ENCODE measurements around the gene LEFTY2.

Gene LEFTY2

DNA sequence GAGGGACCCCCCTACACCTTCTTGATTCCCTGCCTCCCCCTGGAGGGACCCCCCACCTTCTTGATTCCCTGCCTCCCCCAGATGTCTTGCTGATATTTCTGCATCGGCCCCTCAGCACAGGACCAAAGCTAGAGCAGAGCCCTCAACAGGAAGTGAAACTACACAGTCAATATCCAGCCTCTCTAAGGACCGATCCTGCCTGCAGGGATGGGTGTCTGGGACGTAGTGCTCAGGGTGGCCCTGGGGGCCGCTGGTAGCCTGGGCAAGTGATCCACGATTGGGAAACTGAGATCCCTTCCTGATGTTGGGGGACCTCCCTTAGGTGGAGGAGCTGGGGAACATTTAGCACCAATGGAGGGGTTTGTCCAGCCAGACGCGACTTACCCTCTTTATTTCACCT, 3.9 kb upstream of the LEFTY2 start:
- no peak for DNase-seq (ENCODE audit: low read depth in 1 of 2, low spot score in 1 of 2)
- no peaks in the 10 kb centered on the region for H3K27me3 ChIP-seq (ENCODE audit: insufficient read depth, poor library complexity, severe bottlenecking)
- no peak overlapping the region for H3K4me3 ChIP-seq (replicated peaks; ENCODE audit: insufficient read depth, low read length)
- no peak for TF ChIP-seq POLR2AphosphoS5 (IDR thresholded peaks at IDR 0.05; ENCODE audit: low read depth)
- no peak for TF ChIP-seq CTCF (IDR thresholded peaks at IDR 0.05; ENCODE audit: insufficient read depth, low read length)
- TF ChIP-seq REST (IDR thresholded peaks at IDR 0.05; ENCODE audit: insufficient replicate concordance, low read depth), result no peak
- TF ChIP-seq SPI1 (IDR thresholded peaks at IDR 0.05; ENCODE audit: borderline replicate concordance, low read depth), result no peak
- no peak for TF ChIP-seq GABPA (IDR thresholded peaks at IDR 0.05; ENCODE audit: low read depth)
- H3K27ac ChIP-seq (replicated peaks), result no peak overlapping the region

- Histone ChIP-seq H3K4me3 (replicated peaks; ENCODE audit: insufficient read depth, low read length) (no peak overlapping the region), H3K27me3 (ENCODE audit: insufficient read depth, poor library complexity, severe bottlenecking) (no peaks in the 10 kb centered on the region), H3K27ac (replicated peaks) (no peak overlapping the region)
- no peak for TF ChIP-seq CTCF (IDR thresholded peaks at IDR 0.05; ENCODE audit: insufficient read depth, low read length)
- no peak for TF ChIP-seq REST (IDR thresholded peaks at IDR 0.05; ENCODE audit: insufficient replicate concordance, low read depth)
- TF ChIP-seq POLR2AphosphoS5 (IDR thresholded peaks at IDR 0.05; ENCODE audit: low read depth), result no peak
- no peak for TF ChIP-seq SPI1 (IDR thresholded peaks at IDR 0.05; ENCODE audit: borderline replicate concordance, low read depth)
- TF ChIP-seq GABPA (IDR thresholded peaks at IDR 0.05; ENCODE audit: low read depth), result no peak
- no peak for DNase-seq (ENCODE audit: low read depth in 1 of 2, low spot score in 1 of 2)
These were observed 3.4 kb upstream of the LEFTY2 start for GRCh38 chr1:225944387-225944786.

DNA sequence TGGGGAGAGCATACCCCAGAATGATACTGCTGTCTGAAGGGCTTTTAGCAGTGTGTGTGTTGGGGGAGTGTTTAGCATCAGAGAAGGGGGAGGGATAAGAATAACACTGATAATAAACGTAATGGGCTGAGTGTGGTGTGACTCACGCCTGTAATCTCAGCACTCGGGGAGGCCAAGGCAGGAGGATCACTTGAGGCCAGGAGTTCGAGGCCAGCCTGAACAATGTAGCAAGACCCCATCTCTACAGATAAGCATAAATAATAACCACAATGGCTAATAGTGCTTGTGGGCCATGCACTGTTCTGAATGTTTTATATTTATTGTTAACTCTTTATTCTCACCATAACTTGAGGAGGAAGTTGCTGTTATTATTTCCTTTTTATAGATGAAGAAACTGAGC, 2.6 kb upstream of the LEFTY2 start:
- H3K27me3 ChIP-seq (ENCODE audit: insufficient read depth, poor library complexity, severe bottlenecking), result no peaks in the 10 kb centered on the region
- H3K4me3 ChIP-seq (replicated peaks; ENCODE audit: insufficient read depth, low read length), result no peak overlapping the region
- DNase-seq (ENCODE audit: low read depth in 1 of 2, low spot score in 1 of 2), result no peak
- TF ChIP-seq CTCF (IDR thresholded peaks at IDR 0.05; ENCODE audit: insufficient read depth, low read length) (no peak), GABPA (IDR thresholded peaks at IDR 0.05; ENCODE audit: low read depth) (no peak), REST (IDR thresholded peaks at IDR 0.05; ENCODE audit: insufficient replicate concordance, low read depth) (no peak), SPI1 (IDR thresholded peaks at IDR 0.05; ENCODE audit: borderline replicate concordance, low read depth) (no peak), POLR2AphosphoS5 (IDR thresholded peaks at IDR 0.05; ENCODE audit: low read depth) (no peak)
- no peak overlapping the region for H3K27ac ChIP-seq (replicated peaks)
